Measurements from ENCODE around the gene MEF2D.

The MEF2D gene

GRCh38 chr1:156522443-156522970 is 21.9 kb upstream of the MEF2D start:
- Histone ChIP-seq H3K27ac (replicated peaks; ENCODE audit: low read length) (no peak overlapping the region), H3K9me3 (replicated peaks in 1 of 2; ENCODE audit: control insufficient read depth in 2 of 2, insufficient read depth in 1 of 2, low read depth in 1 of 2, low read length in 2 of 2) (no peaks in the 10 kb centered on the region), H2BK12ac (ENCODE audit: low read length) (no peak overlapping the region), H3K4me2 (ENCODE audit: insufficient read depth, low read length, poor library complexity, severe bottlenecking) (no peak overlapping the region), H3K9ac (ENCODE audit: low read depth, low read length, poor library complexity) (no peak overlapping the region), H3K4me3 (ENCODE audit: low read length in 2 of 2) (no peak overlapping the region), H3K14ac (ENCODE audit: low read length) (no peak overlapping the region), H3K23ac (ENCODE audit: low read depth, low read length, poor library complexity) (no peak overlapping the region), H2AK5ac (ENCODE audit: low read depth, low read length) (no peak overlapping the region), H3K36me3 (replicated peaks in 1 of 2; ENCODE audit: control insufficient read depth in 2 of 2, insufficient read depth in 2 of 2, low read length in 2 of 2) (peaks cover 13 to 33% of the 10 kb centered on the region in 2 donors), H3K79me1 (ENCODE audit: low read depth, low read length) (peaks cover 2% of the 10 kb centered on the region), H4K8ac (ENCODE audit: low read depth, low read length) (no peak overlapping the region), H2BK5ac (ENCODE audit: low read length) (no peak overlapping the region), H3K4me1 (ENCODE audit: control insufficient read depth in 2 of 2, insufficient read depth in 1 of 2, low read depth in 1 of 2, low read length in 2 of 2) (no peaks in the 10 kb centered on the region), H4K91ac (ENCODE audit: low read depth, low read length, poor library complexity) (no peak overlapping the region), H2BK15ac (ENCODE audit: low read length) (no peak overlapping the region), H3K18ac (ENCODE audit: low read length) (no peak overlapping the region), H2AFZ (ENCODE audit: low read length) (no peak overlapping the region), H3K27me3 (ENCODE audit: control insufficient read depth in 3 of 3, insufficient read depth in 3 of 3, low read depth in 1 of 3, low read length in 3 of 3) (peaks cover 0 to 5% (median 0%) of the 10 kb centered on the region in 3 experiments), H3K4ac (ENCODE audit: low read length) (no peak overlapping the region), H2BK120ac (ENCODE audit: low read depth, low read length) (no peak overlapping the region)
- no peak for DNase-seq (ENCODE audit: low spot score)

GRCh38 chr1:156517748-156518147 is 17.2 kb upstream of the MEF2D start:
- no peak overlapping the region for H3K9ac ChIP-seq (ENCODE audit: low read depth, low read length, poor library complexity)
- no peak overlapping the region for H2BK120ac ChIP-seq (ENCODE audit: low read depth, low read length)
- no peak overlapping the region for H2BK5ac ChIP-seq (ENCODE audit: low read length)
- H3K4me1 ChIP-seq (ENCODE audit: control insufficient read depth in 2 of 2, insufficient read depth in 1 of 2, low read depth in 1 of 2, low read length in 2 of 2), result no peaks in the 10 kb centered on the region
- H3K9me3 ChIP-seq (replicated peaks in 1 of 2; ENCODE audit: control insufficient read depth in 2 of 2, insufficient read depth in 1 of 2, low read depth in 1 of 2, low read length in 2 of 2), result no peaks in the 10 kb centered on the region
- no peak overlapping the region for H3K23ac ChIP-seq (ENCODE audit: low read depth, low read length, poor library complexity)
- H3K79me1 ChIP-seq (ENCODE audit: low read depth, low read length), result no peaks in the 10 kb centered on the region
- no peak overlapping the region for H2AFZ ChIP-seq (ENCODE audit: low read length)
- no peak overlapping the region for H3K4me2 ChIP-seq (ENCODE audit: insufficient read depth, low read length, poor library complexity, severe bottlenecking)
- H3K4ac ChIP-seq (ENCODE audit: low read length), result no peak overlapping the region
- no peaks in the 10 kb centered on the region for H3K36me3 ChIP-seq (replicated peaks in 1 of 2; ENCODE audit: control insufficient read depth in 2 of 2, insufficient read depth in 2 of 2, low read length in 2 of 2)
- no peak overlapping the region for H2BK15ac ChIP-seq (ENCODE audit: low read length)
- no peak overlapping the region for H3K4me3 ChIP-seq (ENCODE audit: low read length in 2 of 2)
- H4K8ac ChIP-seq (ENCODE audit: low read depth, low read length), result no peak overlapping the region
- no peak overlapping the region for H2BK12ac ChIP-seq (ENCODE audit: low read length)
- H3K14ac ChIP-seq (ENCODE audit: low read length), result no peak overlapping the region
- no peak overlapping the region for H3K18ac ChIP-seq (ENCODE audit: low read length)
- peaks cover 0 to 18% (median 0%) of the 10 kb centered on the region in 3 experiments for H3K27me3 ChIP-seq (ENCODE audit: control insufficient read depth in 3 of 3, insufficient read depth in 3 of 3, low read depth in 1 of 3, low read length in 3 of 3)
- no peak overlapping the region for H2AK5ac ChIP-seq (ENCODE audit: low read depth, low read length)
- DNase-seq (ENCODE audit: low spot score), result no peak
- no CpG with 5 or more reads among the region's 4 CpGs for WGBS, 2 donors (ENCODE audit: extremely low coverage in 2 of 2, insufficient read length in 2 of 2, insufficient replicate concordance in 1 of 2)
- no peak overlapping the region for H4K91ac ChIP-seq (ENCODE audit: low read depth, low read length, poor library complexity)
- no peak overlapping the region for H3K27ac ChIP-seq (replicated peaks; ENCODE audit: low read length)

- peaks cover 0 to 25% (median 0%) of the 10 kb centered on the region in 3 experiments for H3K27me3 ChIP-seq (ENCODE audit: control insufficient read depth in 3 of 3, insufficient read depth in 3 of 3, low read depth in 1 of 3, low read length in 3 of 3)
- no peak overlapping the region for H2BK15ac ChIP-seq (ENCODE audit: low read length)
- H3K23ac ChIP-seq (ENCODE audit: low read depth, low read length, poor library complexity), result no peak overlapping the region
- no peak overlapping the region for H3K27ac ChIP-seq (replicated peaks; ENCODE audit: low read length)
- no peaks in the 10 kb centered on the region for H3K36me3 ChIP-seq (replicated peaks in 1 of 2; ENCODE audit: control insufficient read depth in 2 of 2, insufficient read depth in 2 of 2, low read length in 2 of 2)
- H2BK120ac ChIP-seq (ENCODE audit: low read depth, low read length), result no peak overlapping the region
- H2AFZ ChIP-seq (ENCODE audit: low read length), result no peak overlapping the region
- no peak overlapping the region for H2BK12ac ChIP-seq (ENCODE audit: low read length)
- no peak overlapping the region for H3K4ac ChIP-seq (ENCODE audit: low read length)
- H3K14ac ChIP-seq (ENCODE audit: low read length), result no peak overlapping the region
- no peaks in the 10 kb centered on the region for H3K9me3 ChIP-seq (replicated peaks in 1 of 2; ENCODE audit: control insufficient read depth in 2 of 2, insufficient read depth in 1 of 2, low read depth in 1 of 2, low read length in 2 of 2)
- no peaks in the 10 kb centered on the region for H3K4me1 ChIP-seq (ENCODE audit: control insufficient read depth in 2 of 2, insufficient read depth in 1 of 2, low read depth in 1 of 2, low read length in 2 of 2)
- no CpG with 5 or more reads among the region's 4 CpGs for WGBS, 2 donors (ENCODE audit: extremely low coverage in 2 of 2, insufficient read length in 2 of 2, insufficient replicate concordance in 1 of 2)
- H3K79me1 ChIP-seq (ENCODE audit: low read depth, low read length), result no peaks in the 10 kb centered on the region
- H3K4me2 ChIP-seq (ENCODE audit: insufficient read depth, low read length, poor library complexity, severe bottlenecking), result no peak overlapping the region
- no peak for DNase-seq (ENCODE audit: low spot score)
- no peak overlapping the region for H2BK5ac ChIP-seq (ENCODE audit: low read length)
- H4K91ac ChIP-seq (ENCODE audit: low read depth, low read length, poor library complexity), result no peak overlapping the region
- no peak overlapping the region for H2AK5ac ChIP-seq (ENCODE audit: low read depth, low read length)
- H3K18ac ChIP-seq (ENCODE audit: low read length), result no peak overlapping the region
- H3K9ac ChIP-seq (ENCODE audit: low read depth, low read length, poor library complexity), result no peak overlapping the region
- no peak overlapping the region for H4K8ac ChIP-seq (ENCODE audit: low read depth, low read length)
- H3K4me3 ChIP-seq (ENCODE audit: low read length in 2 of 2), result no peak overlapping the region
These were observed 16.2 kb upstream of the MEF2D start for GRCh38 chr1:156516821-156517220.

- no peak overlapping the region for H3K14ac ChIP-seq (ENCODE audit: low read length)
- H4K8ac ChIP-seq (ENCODE audit: low read depth, low read length), result no peak overlapping the region
- H2BK120ac ChIP-seq (ENCODE audit: low read depth, low read length), result no peak overlapping the region
- H3K9me3 ChIP-seq (replicated peaks in 1 of 2; ENCODE audit: control insufficient read depth in 2 of 2, insufficient read depth in 1 of 2, low read depth in 1 of 2, low read length in 2 of 2), result no peaks in the 10 kb centered on the region
- peaks cover 0 to 28% (median under 1%) of the 10 kb centered on the region in 3 experiments for H3K27me3 ChIP-seq (ENCODE audit: control insufficient read depth in 3 of 3, insufficient read depth in 3 of 3, low read depth in 1 of 3, low read length in 3 of 3)
- H3K23ac ChIP-seq (ENCODE audit: low read depth, low read length, poor library complexity), result no peak overlapping the region
- H3K36me3 ChIP-seq (replicated peaks in 1 of 2; ENCODE audit: control insufficient read depth in 2 of 2, insufficient read depth in 2 of 2, low read length in 2 of 2), result no peaks in the 10 kb centered on the region
- no peak overlapping the region for H2AFZ ChIP-seq (ENCODE audit: low read length)
- H2BK5ac ChIP-seq (ENCODE audit: low read length), result no peak overlapping the region
- H3K4ac ChIP-seq (ENCODE audit: low read length), result no peak overlapping the region
- no peak overlapping the region for H4K91ac ChIP-seq (ENCODE audit: low read depth, low read length, poor library complexity)
- no peaks in the 10 kb centered on the region for H3K4me1 ChIP-seq (ENCODE audit: control insufficient read depth in 2 of 2, insufficient read depth in 1 of 2, low read depth in 1 of 2, low read length in 2 of 2)
- H3K18ac ChIP-seq (ENCODE audit: low read length), result no peak overlapping the region
- no CpG with 5 or more reads among the region's 2 CpGs for WGBS, 2 donors (ENCODE audit: extremely low coverage in 2 of 2, insufficient read length in 2 of 2, insufficient replicate concordance in 1 of 2)
- peaks cover under 1% of the 10 kb centered on the region for H3K79me1 ChIP-seq (ENCODE audit: low read depth, low read length)
- H3K27ac ChIP-seq (replicated peaks; ENCODE audit: low read length), result no peak overlapping the region
- H3K4me3 ChIP-seq (ENCODE audit: low read length in 2 of 2), result no peak overlapping the region
- DNase-seq (ENCODE audit: low spot score), result no peak
- no peak overlapping the region for H2BK12ac ChIP-seq (ENCODE audit: low read length)
- no peak overlapping the region for H3K9ac ChIP-seq (ENCODE audit: low read depth, low read length, poor library complexity)
- H2BK15ac ChIP-seq (ENCODE audit: low read length), result no peak overlapping the region
- H3K4me2 ChIP-seq (ENCODE audit: insufficient read depth, low read length, poor library complexity, severe bottlenecking), result no peak overlapping the region
- H2AK5ac ChIP-seq (ENCODE audit: low read depth, low read length), result no peak overlapping the region
These were observed 15.4 kb upstream of the MEF2D start for GRCh38 chr1:156515956-156516355.

Data from neuronal stem cell (in vitro differentiated cells).